ENCODE measurements around the gene MTTP.

MTTP gene

DNA sequence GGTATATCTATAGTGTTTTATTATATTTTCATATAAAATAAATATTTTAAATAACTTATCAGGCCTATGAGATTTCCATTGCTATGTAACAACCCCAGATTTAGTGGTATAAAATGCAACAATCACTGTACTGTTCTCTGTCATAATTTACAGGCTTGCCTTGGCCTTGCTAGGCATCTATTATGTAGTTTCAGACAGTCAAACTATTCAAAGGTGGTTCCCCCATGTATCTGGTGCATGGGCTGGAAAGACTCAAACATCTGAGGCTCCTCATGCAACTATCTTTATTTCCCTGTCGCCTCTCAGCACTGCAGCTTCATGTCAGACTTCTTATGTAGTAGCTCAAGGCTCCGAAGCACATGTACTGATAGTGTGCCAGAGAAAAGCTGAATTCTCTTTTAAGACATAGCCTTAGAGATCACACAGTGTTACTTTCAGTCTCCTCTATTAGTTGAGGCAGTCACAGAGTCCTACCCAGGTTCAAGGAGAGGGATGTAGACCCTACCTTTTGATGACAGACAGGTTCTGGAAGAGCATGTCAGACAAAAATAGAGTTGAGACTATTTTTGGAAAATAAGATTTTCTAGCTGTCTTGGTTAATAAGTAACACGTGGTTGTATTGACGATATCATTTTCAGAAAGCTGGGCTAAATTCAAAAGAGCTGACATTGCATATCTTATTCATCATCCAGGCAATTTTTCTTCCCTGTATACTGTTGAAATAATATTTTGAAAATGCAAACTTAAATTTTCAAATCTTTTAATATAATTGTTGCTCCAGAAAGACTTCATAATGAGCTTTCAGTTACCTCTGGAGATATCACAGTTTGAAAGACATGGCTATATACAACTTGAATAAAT, 19.4 kb downstream of the MTTP start:
- no peak for DNase-seq

DNA sequence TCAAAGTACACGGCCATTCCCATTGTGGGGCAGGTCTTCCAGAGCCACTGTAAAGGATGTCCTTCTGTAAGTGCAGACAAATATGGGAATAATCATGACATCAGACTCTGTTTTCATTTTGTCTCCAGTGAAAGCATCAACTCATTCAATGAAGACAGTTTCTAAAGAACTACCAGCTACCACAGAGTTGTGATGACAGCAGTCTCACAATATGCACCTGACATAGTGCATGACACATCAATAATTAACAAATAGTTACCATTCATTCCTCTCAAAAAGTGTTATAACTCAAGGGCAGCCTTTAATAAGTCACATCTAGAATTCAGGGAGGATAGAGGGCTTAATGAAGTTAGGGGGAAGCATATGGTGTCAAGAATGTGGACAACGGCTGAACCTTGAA, 20.2 kb downstream of the MTTP start:
- DNase-seq = no peak

DNA sequence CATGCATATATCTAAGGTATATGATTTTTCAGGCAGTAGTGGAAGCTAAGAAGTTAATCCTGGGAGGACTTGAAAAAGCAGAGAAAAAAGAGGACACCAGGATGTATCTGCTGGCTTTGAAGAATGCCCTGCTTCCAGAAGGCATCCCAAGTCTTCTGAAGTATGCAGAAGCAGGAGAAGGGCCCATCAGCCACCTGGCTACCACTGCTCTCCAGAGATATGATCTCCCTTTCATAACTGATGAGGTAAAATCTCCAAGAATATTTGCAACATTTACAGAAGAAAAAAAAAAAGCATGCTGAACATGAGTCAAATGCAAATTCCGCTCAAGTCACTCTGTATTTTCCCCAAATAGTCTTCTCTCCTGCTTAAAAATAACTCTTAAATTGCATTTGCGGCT, 32.1 kb downstream of the MTTP start:
- DNase-seq = no peak

DNA sequence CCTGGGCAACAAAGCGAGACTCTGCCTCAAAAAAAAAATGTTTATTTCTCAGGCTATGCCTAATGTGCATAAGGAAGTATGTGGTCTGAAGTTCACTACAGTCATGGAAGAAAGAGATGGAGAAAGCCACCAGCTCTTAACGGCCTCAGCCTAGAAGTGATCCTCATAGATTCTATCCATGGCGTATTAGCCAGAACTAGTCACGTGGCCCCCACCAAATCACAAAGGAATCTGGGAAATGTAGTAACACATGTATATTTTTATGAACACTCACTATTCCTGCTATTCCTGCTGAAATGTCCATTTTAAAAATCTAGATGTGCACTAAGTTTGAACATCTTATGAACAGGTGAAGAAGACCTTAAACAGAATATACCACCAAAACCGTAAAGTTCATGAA, 33.8 kb downstream of the MTTP start:
- no peak for DNase-seq

DNA sequence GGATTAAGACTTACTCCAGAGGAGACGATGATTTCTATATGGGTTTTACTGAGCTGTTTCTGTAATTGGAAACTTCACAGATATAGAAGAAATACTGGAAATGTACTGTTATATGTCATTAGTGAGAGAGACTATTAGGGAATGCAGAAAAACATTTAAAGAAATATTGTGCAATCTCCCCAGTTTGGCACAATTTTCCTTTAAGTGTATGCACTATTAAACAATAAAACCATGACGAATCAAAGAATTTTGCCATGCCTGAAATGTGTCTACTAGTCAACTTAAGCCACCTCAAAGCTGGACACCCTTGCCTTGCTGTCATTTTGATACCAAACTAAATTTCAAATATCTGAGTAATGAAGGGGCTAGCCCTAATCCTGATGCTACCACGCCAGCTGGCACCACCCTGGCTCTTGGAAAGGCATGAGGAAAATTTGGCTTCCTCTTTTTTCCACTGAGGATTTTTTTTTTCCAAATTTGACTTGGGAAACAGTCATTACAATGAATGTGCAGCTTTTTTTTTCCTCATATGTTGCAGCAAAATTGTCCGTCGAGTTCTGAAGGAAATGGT, 36.1 kb downstream of the MTTP start:
- no peak for DNase-seq

DNA sequence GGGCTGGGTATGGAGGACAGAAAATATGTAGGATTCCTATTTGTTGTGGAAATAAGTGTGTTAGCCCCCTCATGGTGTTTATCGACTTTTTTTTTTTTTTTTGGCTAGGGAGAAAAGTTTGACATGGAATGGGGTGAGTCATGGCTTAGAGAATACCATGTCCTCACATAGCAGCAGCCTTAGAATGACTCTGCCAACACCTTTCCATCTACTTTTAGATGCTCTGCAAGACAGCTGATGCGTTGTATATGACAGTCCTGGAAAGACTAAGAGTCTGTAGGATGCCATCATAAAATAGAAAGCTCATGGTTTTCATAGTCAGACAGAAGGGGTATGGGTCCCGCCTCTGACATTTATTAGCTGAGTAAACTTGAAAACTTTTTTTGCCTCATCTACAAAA, 37.7 kb downstream of the MTTP start:
- DNase-seq = no peak

DNA sequence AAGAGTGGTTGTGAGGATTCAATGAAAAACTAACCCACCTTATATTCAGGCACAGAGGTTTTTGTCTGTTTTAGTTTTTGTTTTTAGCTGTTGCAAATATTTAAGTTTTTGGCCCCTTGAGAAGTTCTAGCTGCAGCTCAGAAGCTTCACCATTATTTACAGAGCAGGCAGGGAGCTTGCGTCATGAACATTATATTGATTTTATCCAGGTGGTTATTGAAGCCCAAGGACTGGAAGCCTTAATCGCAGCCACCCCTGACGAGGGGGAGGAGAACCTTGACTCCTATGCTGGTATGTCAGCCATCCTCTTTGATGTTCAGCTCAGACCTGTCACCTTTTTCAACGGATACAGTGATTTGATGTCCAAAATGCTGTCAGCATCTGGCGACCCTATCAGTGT, 38.1 kb downstream of the MTTP start:
- no peak for DNase-seq

DNA sequence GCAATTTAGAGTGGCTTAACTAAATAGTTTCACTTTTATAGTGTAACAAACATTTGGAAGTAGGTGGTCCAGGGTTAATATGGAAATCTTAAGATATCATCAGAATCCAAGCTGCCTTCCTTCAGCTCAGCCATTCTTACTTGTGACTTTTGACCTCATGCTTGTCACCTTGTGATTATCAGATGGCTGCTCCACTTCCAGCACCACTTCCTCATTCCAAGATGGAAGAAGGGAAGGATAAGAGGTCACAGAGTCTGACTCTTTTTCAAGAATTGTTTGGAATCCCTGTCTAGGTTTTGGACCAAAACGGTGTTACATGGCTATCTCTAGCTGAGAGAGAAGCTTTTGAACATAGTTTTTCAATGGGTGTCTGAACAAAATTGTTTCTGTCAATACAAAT, 39.9 kb downstream of the MTTP start:
- no peak for DNase-seq

DNA sequence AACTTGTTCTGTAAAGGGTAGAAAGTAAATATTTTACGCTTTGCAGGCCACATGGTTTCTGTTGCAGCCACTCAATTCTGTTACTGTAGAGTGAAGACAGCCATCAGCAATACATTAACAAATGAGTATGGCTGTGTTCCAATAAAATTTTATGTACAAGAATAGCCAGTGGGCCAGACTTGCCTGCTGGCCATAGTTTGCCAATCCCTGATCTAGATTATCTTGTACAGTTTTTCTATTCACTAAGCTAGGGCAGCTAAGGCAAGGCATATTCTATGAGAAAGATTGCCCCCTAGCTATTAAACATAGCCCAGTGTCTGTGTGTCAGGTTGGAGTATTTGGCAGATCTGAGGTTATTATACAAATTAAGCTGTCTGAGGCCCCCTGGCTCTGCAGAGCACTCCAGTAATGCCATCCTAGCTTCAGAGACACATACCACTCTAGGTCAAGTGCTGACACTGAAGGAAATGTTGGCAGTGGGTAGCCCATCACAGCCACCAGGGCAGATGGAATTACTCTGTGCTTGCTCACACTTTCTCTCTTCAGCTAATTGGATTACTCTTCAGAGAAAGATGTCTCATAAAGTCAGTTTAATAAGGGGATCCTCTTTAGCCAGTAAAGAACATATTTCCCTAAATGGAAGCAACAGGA, 40.7 kb downstream of the MTTP start:
- DNase-seq = no peak

DNA sequence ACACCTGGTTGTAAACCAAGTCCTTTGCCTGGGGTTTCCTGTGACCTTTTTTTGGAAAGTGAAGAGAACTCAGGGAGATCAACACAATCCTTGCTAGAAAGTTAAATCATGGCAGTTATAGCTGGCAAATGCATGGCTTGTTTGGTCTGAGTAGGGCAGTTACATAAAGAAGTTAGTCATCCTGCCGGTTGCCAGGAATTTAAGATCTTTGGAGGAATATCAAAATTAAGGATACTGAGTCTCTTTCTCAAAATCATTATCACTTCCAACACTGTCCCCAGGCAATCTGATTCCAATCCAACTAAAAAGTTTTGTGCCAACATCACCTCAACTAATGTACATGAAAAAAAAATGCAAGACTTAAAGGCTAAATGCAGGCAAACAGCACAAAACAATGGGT, 42.8 kb downstream of the MTTP start:
- DNase-seq = no peak

DNA sequence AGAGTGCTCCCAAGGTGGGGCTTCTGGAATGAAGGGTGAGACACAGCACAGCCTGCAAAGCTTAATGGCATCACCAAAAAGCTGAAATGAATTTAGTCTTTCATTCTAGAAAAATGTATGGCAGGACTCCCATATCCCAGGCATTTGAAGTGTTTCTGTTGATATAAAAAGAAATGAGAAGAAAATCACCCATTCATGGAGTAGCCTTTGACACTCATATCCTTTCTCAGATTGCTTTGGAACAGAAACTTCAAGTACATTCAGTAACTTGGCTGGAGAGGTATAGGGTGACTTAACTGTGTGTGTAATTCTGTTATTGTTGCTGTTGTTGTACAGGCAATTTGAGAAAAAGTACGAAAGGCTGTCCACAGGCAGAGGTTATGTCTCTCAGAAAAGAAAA, 47.7 kb downstream of the MTTP start:
- no peak for DNase-seq

DNA sequence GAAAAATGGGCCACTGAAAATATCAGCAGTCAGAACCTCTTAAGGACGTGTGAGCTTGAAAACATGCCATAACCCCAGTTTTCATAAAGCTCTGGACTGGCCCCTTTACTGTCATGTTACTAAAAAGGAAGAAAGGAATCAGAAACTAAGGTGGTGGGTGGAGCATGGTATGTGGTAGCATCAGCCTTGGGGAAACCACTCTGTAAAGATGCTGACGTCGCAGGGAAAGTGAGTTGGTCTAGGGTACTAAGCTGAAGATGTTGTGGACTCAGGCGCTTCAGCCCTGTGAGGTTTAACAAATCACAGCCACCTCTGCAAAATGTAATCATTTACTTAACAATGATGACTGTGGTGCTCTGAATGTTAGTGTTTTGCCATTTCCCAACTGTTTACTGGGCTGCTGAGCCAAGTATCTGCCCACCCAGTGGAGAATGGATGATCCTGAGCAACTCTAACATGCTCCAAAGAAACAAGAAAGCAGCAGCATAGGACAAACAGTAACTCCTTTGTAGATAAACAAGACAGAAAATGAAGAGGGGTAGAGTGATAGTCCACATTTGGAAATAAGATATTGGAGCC, 49.6 kb downstream of the MTTP start:
- peak; percentile 0 for DNase-seq

DNA sequence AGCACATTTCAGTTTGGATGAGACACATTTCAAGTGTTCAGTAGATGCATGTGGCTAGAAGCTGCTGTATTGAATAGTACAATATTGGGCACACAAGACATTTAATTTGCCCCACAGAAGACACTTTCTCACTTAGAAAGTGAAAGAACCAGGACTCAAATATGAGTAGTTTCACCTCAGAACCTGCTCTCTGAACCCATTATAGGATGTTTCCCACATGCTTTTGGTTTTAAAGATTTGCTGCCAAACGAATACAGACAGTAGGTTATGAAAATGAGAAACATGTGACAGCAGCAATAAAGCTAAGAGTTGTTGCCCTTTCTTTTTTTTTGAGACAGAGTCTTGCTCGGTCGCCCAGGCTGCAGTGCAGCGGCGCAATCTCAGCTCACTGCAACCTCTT, 50.7 kb downstream of the MTTP start:
- DNase-seq = no peak

DNA sequence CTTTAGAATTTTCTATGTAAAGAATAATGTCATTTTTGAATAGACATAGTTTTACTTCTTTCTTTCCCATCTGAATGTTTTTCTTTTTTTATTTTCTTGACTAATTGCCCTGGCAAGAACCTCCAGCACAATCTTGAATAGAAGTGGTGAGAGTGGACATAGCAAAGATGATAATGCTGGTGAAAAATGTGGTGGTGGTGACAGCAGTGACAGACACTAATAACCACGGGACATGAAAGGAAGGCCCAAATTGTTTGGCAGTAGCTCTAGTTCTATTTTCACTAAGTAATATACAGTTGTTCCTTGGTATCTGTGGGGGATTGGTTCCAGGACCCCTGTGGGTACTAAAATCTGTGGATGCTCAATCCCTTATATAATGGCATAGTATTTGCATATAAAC, 53.4 kb downstream of the MTTP start:
- DNase-seq = no peak

DNA sequence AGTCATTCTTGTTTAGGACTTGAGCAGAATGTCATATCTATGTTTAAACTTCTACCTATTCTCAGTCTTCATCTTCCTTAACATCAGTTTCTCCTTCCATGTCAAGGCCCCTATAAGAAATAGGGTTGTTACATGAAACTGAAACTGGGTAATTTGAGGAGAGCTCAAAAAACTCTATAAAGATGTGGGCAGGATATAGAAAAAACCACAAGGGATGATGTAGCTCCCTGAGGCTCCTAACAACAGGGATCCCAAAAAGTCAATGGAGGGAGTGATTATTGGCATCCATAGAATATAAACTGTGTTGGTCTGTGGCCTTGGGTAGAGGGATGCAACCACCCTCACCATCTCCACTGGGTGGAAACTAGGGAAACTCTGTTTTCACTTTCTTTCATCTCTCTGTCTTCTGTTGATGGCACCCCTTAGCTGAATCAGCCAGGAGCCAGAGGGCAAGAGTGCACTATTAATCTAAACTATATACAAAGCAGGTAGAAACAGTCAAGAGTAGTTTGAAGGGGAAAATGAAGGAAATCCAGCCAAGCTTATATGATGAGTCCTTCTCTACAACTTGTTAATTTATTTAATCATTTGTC, 55.4 kb downstream of the MTTP start:
- no peak for DNase-seq

DNA sequence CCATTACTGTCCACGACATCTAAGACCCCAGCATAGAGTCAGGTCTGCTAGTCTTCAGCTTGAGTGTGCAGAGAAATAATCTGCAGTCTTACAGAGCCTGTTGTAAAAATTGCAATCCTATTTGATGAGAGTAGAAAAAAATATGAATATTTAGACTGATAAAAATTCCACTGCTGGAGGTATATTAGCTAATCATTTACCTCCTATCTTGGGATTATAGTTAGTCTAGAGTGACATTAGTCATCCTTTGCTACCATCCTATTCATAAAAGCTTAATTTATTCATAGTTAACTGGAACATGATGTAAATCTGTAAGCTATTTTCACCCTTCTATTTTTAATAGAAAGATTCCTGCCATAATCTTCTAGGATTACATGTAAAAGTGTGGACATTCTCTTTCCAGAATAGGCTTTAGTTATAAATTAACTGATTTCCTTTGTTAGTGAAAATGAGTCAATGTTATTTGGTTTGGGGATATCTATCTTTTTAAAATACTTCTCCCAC, 56.3 kb downstream of the MTTP start:
- DNase-seq = no peak

DNA sequence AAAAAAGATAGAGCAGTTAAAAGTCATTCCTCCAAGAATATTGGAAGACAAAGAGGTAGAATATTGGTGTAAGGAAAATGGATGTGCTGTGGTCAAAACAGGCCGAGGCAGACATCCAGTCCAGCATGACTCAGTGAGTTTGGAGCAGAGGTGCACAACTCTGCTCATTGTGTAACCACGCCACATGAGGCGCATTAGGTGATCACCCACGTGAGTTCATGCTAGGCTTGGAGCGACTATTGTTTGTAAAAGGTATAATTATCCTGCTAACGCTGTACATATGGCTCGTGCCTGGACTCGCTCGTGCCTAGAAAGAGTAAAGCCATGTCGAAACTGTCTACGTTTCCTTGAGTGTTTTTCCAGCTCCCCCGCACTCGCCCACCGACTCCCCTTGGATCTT, 59.1 kb downstream of the MTTP start:
- DNase-seq = no peak

DNA sequence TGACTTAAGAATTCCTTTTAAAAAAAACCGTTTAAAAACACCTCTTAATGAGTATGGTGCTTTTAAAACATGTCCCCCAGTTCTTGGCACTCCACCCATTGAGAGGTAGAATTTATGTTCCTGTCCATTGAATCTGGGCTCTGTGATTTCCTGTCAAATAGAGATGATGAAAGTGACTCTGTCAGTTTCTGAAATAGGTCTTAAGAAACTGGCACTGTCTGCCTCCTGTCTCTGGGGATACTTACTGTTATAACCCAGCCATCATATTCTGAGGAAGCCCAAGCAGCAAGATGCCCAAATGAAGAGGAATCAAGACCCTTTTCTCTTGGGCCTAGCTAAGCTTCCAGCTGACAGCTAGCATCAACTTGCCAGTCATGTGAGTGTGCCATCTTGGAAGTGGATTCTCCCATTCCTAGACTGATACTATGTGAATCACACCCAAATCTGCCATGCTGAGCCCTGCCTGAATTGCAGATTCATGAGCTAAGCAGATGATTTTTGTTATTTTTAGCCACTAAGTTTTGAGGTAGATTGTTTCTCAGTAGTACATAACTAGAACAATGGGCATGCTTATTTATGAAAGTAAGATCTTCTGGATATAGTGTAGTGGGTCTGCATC, 60.2 kb downstream of the MTTP start:
- no peak for DNase-seq

DNA sequence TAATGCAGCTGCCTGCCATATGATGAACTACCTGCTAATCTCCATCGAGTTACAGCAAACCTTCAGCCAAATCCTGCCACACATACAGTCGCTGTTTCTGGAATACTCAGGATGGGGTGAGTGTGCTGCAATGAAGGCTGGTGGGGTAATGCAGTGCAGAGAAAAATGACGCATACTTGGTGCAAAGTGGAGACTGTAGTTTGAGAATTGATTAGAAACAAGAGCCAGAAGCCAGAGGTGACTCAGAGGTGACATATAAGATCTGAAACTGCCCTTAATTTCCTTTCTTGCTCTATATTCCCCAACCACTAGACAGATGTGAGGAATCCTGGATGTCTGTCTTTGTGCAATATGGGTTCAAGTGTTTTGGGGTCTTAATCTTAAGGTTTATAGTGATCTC, 61.0 kb downstream of the MTTP start:
- DNase-seq = no peak

DNA sequence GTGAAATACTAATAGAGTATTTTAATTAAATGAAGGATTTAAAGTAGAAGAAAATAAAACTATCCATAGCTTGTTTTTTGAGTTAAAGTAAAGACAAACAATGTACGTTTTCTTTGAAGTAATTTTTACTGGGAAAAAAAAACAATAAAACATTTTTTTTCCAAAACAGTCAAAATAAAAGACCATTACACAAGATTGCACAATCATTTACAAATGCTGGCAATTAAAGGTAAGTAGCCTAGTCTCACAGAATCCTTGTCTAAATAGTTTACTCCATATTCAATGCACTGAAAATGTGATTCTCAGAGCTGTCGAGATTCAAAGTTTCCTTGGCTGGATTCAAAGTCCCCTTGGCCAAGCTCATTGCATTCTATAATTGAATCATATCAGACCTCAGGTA, 61.8 kb downstream of the MTTP start:
- DNase-seq = no peak

DNA sequence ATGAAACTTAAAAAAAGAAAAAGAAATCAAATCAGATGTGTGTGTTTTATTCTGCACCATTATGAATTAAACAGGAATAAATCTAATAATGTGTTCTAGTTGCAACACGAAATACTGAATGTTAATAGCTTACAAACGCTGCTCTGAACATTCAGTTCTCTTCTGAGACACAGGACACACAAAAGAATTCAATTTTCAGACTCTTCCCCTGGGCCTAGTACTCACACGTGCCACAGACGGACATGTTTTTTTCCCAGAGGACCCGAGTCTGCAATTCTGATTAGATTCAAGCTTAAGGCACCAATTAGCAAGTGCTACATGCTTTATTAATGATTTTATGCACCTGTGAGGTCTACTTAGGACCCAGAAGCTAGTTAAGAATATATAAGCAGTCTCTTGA, 62.5 kb downstream of the MTTP start:
- DNase-seq = no peak

DNA sequence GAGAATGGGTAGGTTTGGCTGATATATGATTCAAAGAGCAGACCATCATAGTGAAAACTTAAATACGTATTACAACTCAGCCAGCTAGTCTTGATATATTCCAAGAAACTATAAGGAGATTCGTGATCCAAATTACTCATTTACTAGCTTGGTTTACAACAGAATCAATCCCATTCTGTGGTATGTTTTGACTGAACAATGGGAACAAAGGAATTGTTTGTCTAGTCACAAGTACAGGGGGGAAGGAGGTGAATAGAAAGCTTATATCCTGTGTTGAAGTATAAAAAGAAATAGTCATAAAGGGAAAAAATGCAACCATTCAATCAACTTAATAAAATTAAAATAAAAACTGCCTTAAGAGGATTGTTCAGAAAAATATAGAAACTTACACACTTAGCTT, 66.1 kb downstream of the MTTP start:
- DNase-seq = no peak

All from inflammatory macrophage treated with lipopolysaccharide for 4 hours (primary cell).